Mammary epithelial cell (primary cell): Measurements from ENCODE around the gene CD34.

Experiments used
- EZH2 ChIP-seq: IDR thresholded peaks from 2 replicates; pipeline ENCODE4 v1.6.1; 2012; ENCODE audit warnings: low read length, inconsistent platforms, borderline replicate concordance
- TF ChIP-seq, protein P1 (sequence below), 2 donors: IDR thresholded peaks in 1 of 2; conservative IDR thresholded peaks in 1 of 2; 2 replicates each; pipeline ENCODE4 v1.5.1; 2011 to 2012; ENCODE audit warnings: inconsistent platforms in 2 of 2, low read length in 2 of 2, mild to moderate bottlenecking in 2 of 2, control low read depth in 1 of 2, low read depth in 1 of 2; ENCODE audit not compliant: insufficient read depth in 1 of 2; ENCODE audit errors: extremely low read depth in 1 of 2

DNA sequence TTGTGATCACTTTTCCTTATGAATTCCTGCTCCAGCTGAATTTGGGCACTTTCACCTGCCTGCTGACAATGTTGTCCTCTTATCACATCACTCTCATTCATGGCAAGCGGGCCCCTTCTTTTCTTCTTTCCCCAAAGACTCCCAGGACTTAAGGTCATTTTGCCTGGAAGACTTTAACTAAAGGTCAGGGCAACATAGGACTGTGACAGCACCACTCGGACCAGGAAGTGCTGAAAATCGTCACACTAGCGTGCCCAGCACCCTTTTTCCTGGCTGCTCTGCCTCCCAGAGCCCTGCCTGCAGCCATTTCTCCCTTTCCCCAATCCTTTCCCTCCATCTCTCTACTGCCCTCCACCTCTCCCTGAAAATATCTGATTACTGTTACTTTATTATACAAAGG lies 35.4 kb downstream of the CD34 start:
- TF ChIP-seq, protein P1, sequence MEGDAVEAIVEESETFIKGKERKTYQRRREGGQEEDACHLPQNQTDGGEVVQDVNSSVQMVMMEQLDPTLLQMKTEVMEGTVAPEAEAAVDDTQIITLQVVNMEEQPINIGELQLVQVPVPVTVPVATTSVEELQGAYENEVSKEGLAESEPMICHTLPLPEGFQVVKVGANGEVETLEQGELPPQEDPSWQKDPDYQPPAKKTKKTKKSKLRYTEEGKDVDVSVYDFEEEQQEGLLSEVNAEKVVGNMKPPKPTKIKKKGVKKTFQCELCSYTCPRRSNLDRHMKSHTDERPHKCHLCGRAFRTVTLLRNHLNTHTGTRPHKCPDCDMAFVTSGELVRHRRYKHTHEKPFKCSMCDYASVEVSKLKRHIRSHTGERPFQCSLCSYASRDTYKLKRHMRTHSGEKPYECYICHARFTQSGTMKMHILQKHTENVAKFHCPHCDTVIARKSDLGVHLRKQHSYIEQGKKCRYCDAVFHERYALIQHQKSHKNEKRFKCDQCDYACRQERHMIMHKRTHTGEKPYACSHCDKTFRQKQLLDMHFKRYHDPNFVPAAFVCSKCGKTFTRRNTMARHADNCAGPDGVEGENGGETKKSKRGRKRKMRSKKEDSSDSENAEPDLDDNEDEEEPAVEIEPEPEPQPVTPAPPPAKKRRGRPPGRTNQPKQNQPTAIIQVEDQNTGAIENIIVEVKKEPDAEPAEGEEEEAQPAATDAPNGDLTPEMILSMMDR (conservative IDR thresholded peaks at IDR 0.05 in 1 of 2, IDR thresholded peaks at IDR 0.05 in 1 of 2; ENCODE audit: extremely low read depth in 1 of 2, insufficient read depth in 1 of 2, low read depth in 1 of 2, low read length in 2 of 2) = no peak
- no peak for TF ChIP-seq EZH2
